ENCODE measurements around the gene HACD2.

GRCh38 chr3:123526474-123526873 is 58.4 kb downstream of the HACD2 start:
- TF ChIP-seq CTCF (IDR thresholded peaks at IDR 0.05; ENCODE audit: insufficient read depth, low read depth, low read length) (no peak), EZH2 (IDR thresholded peaks at IDR 0.05; ENCODE audit: insufficient read depth, low read length) (no peak)
